HepG2 (cell line): ENCODE data around the gene EFEMP2. TPM values are rescaled to one million over a fixed set of nuclear protein-coding genes. Genes with fewer than 3 reads are reported as not detected.

Source experiments
- CENPT ChIP-seq: sonication (generic); formaldehyde crosslinking; IDR thresholded peaks from 2 replicates; pipeline ENCODE4 v1.8.0; 2022; ENCODE audit warnings: low read depth, mild to moderate bottlenecking, moderate library complexity, missing genetic modification reagents
- CREB1 ChIP-seq, 2 experiments: fragments of 450-650 bp in 1 of 2; IDR thresholded peaks; 2 replicates each; pipeline ENCODE4 v1.6.1; 2016 to 2017; ENCODE audit warnings: control low read depth in 1 of 2, mild to moderate bottlenecking in 1 of 2, missing compliant biosample characterization in 1 of 2, missing genetic modification characterization in 1 of 2
- ELF1 ChIP-seq: sonication (generic); formaldehyde crosslinking; IDR thresholded peaks from 2 replicates; pipeline ENCODE4 v1.4.0; 2020; ENCODE audit warnings: missing genetic modification reagents
- ETV5 ChIP-seq: IDR thresholded peaks from 2 replicates; pipeline ENCODE4 v1.6.1; 2018; ENCODE audit warnings: missing biosample characterization, missing genetic modification reagents, inconsistent platforms, borderline replicate concordance
- HMG20B ChIP-seq: conservative IDR thresholded peaks from 2 replicates; pipeline ENCODE4 v1.6.1; 2016; ENCODE audit warnings: missing genetic modification reagents, missing compliant biosample characterization
- HNRNPH1 ChIP-seq: fragments of 200-400 bp; formaldehyde crosslinking; optimal IDR thresholded peaks from 2 replicates; pipeline ENCODE3; 2017; ENCODE audit warnings: mild to moderate bottlenecking, low read depth, low read length
- KDM6A ChIP-seq: IDR thresholded peaks from 2 replicates; pipeline ENCODE4 v1.6.1; 2016; ENCODE audit warnings: low read depth
- KLF13 ChIP-seq: sonication (generic); formaldehyde crosslinking; IDR thresholded peaks from 2 replicates; pipeline ENCODE4 v1.4.0; 2020; ENCODE audit warnings: mild to moderate bottlenecking, missing genetic modification reagents
- MED1 ChIP-seq: sonication (generic); formaldehyde crosslinking; IDR thresholded peaks from 2 replicates; pipeline ENCODE4 v1.4.0; 2020; ENCODE audit warnings: missing genetic modification reagents
- NFYB ChIP-seq: sonication (generic); formaldehyde crosslinking; IDR thresholded peaks from 2 replicates; pipeline ENCODE4 v1.4.0; 2020; ENCODE audit warnings: missing genetic modification reagents
- SP5 ChIP-seq: IDR thresholded peaks from 2 replicates; pipeline ENCODE4 v1.6.1; 2016; ENCODE audit warnings: low read depth, borderline replicate concordance
- TBX2 ChIP-seq: sonication (generic); formaldehyde crosslinking; IDR thresholded peaks from 2 replicates; pipeline ENCODE4 v1.5.0; 2020; ENCODE audit warnings: missing genetic modification reagents, mild to moderate bottlenecking, borderline replicate concordance
- WIZ ChIP-seq: sonication (generic); formaldehyde crosslinking; IDR thresholded peaks from 2 replicates; pipeline ENCODE4 v1.5.1; 2020; ENCODE audit warnings: mild to moderate bottlenecking, missing genetic modification reagents
- ZFP62 ChIP-seq: sonication (generic); formaldehyde crosslinking; IDR thresholded peaks from 2 replicates; pipeline ENCODE4 v1.4.0; 2020; ENCODE audit warnings: missing genetic modification reagents
- ZNF17 ChIP-seq: sonication (generic); formaldehyde crosslinking; IDR thresholded peaks from 2 replicates; pipeline ENCODE4 v1.5.0; 2020; ENCODE audit warnings: mild to moderate bottlenecking, missing genetic modification reagents
- ZNF234 ChIP-seq: sonication (generic); formaldehyde crosslinking; conservative IDR thresholded peaks from 2 replicates; pipeline ENCODE4 v1.5.1; 2020; ENCODE audit warnings: mild to moderate bottlenecking, missing genetic modification reagents
- ZNF543 ChIP-seq: sonication (generic); formaldehyde crosslinking; IDR thresholded peaks from 2 replicates; pipeline ENCODE4 v1.4.0; 2020; ENCODE audit warnings: mild to moderate bottlenecking, missing genetic modification reagents
- polyA plus RNA-seq, 8 experiments: library from polyadenylated mRNA; depleted of rRNA in 3 of 8; stranded (reverse) in 7 of 8; unstranded in 1 of 8; fragments of >200 nt; fragmentation: Illumina TruSeq in 4 of 8; extraction: Trizol in 4 of 8; gene quantifications; 2 replicates each; pipeline versions ENCODE4 v1.2.1 to v1.2.3, GENCODE V29; 2011 to 2016; ENCODE audit warnings: low read depth in 4 of 8, missing spikeins in 1 of 8, mixed read lengths in 1 of 8; ENCODE audit not compliant: insufficient read depth in 1 of 8
- total RNA-seq, 5 experiments: library from RNA; depleted of rRNA; stranded (reverse); fragments of >200 nt; fragmentation: Illumina TruSeq; extraction: Trizol; gene quantifications; 2 replicates each; pipeline ENCODE4 v1.2.3, GENCODE V29; 2016; ENCODE audit warnings: low read depth in 1 of 5
- TF ChIP-seq, protein P1 (sequence below): sonication (generic); formaldehyde crosslinking; IDR thresholded peaks from 2 replicates; pipeline ENCODE4 v1.4.0; 2020; ENCODE audit warnings: missing genetic modification reagents, borderline replicate concordance
- TF ChIP-seq, protein P2 (sequence below): sonication (generic); formaldehyde crosslinking; IDR thresholded peaks from 2 replicates; pipeline ENCODE4 v1.4.0; 2020; ENCODE audit warnings: missing genetic modification reagents, mild to moderate bottlenecking, borderline replicate concordance
- TF ChIP-seq, protein P3 (sequence below): sonication (generic); formaldehyde crosslinking; IDR thresholded peaks from 2 replicates; pipeline ENCODE4 v1.4.0; 2020; ENCODE audit warnings: mild to moderate bottlenecking, low read depth, missing genetic modification reagents
- TF ChIP-seq, protein P4 (sequence below): IDR thresholded peaks from 2 replicates; pipeline ENCODE4 v1.6.1; 2016; ENCODE audit warnings: mild to moderate bottlenecking, missing biosample characterization, missing genetic modification reagents
- TF ChIP-seq, protein P5 (sequence below): IDR thresholded peaks from 2 replicates; pipeline ENCODE4 v1.6.1; 2012; ENCODE audit warnings: inconsistent platforms

Gene EFEMP2
- total and polyA plus RNA-seq, 2 of the 13 experiments (the other 11 are each of a cell fraction or from before 2014, with no cell fraction given), result 7.4 to 29.7 TPM

DNA sequence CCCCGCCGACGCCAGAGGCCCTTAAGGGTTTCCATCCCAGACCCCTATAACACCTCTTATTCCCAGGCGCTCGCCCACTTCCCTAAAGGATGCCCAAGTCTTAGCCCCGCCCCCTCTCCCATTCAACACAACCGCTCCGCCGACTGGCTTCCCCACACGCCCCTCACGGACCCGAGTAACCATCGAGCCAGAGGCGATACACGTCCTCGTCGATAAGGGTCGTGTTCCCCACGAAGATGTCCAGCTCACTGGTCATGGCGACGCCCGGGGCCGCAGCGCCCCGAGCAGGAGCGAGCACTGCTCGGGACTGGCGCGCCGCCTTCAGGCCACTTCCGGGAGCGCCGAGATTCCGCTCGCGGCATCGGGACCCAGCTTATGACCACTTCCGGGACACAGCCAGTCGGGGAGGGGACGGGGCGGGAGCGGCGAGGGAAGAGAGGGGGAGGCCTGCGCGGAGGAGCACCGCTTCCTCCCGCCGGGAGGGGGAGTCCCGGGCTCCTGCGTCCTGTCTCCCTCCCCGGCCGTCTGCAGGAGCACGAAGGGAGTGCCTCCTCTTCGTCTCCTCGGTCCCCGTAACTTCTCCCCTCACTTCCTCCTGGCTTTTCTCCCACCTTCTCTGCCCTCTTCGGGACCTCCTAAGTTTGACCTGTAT, 15.7 kb upstream of the EFEMP2 start, which contains the start of gene FIBP (continued):
- TF ChIP-seq, protein P1, sequence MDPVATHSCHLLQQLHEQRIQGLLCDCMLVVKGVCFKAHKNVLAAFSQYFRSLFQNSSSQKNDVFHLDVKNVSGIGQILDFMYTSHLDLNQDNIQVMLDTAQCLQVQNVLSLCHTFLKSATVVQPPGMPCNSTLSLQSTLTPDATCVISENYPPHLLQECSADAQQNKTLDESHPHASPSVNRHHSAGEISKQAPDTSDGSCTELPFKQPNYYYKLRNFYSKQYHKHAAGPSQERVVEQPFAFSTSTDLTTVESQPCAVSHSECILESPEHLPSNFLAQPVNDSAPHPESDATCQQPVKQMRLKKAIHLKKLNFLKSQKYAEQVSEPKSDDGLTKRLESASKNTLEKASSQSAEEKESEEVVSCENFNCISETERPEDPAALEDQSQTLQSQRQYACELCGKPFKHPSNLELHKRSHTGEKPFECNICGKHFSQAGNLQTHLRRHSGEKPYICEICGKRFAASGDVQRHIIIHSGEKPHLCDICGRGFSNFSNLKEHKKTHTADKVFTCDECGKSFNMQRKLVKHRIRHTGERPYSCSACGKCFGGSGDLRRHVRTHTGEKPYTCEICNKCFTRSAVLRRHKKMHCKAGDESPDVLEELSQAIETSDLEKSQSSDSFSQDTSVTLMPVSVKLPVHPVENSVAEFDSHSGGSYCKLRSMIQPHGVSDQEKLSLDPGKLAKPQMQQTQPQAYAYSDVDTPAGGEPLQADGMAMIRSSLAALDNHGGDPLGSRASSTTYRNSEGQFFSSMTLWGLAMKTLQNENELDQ, result no peak
- TF ChIP-seq, protein P2, sequence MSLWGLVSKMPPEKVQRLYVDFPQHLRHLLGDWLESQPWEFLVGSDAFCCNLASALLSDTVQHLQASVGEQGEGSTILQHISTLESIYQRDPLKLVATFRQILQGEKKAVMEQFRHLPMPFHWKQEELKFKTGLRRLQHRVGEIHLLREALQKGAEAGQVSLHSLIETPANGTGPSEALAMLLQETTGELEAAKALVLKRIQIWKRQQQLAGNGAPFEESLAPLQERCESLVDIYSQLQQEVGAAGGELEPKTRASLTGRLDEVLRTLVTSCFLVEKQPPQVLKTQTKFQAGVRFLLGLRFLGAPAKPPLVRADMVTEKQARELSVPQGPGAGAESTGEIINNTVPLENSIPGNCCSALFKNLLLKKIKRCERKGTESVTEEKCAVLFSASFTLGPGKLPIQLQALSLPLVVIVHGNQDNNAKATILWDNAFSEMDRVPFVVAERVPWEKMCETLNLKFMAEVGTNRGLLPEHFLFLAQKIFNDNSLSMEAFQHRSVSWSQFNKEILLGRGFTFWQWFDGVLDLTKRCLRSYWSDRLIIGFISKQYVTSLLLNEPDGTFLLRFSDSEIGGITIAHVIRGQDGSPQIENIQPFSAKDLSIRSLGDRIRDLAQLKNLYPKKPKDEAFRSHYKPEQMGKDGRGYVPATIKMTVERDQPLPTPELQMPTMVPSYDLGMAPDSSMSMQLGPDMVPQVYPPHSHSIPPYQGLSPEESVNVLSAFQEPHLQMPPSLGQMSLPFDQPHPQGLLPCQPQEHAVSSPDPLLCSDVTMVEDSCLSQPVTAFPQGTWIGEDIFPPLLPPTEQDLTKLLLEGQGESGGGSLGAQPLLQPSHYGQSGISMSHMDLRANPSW (CRISPR knock-in tag), result 0 out of 2 replicates have a peak, but pooled peaks have one; percentile 77
- TF ChIP-seq ELF1 (CRISPR knock-in tag) (peak; percentile 98), TBX2 (CRISPR knock-in tag) (peak; percentile 51), MED1 (no peak; the same call in none of the 2 replicates), KLF13 (0 out of 2 replicates have a peak, but pooled peaks have one; percentile 33), ZNF234 (CRISPR knock-in tag) (no peak), CENPT (CRISPR knock-in tag) (no peak), HMG20B (CRISPR knock-in tag) (no peak), ETV5 (peak; percentile 86), HNRNPH1 (no peak), SP5 (CRISPR knock-in tag) (peak; percentile 11; the same call in 1 of the 2 replicates), ZNF543 (no peak), ZNF17 (no peak), KDM6A (no peak), NFYB (CRISPR knock-in tag) (peak; percentile 49; the same call in 1 of the 2 replicates), CREB1 (IDR thresholded peaks at IDR 0.05) (peak; percentile 81), CREB1 (CRISPR knock-in tag; IDR thresholded peaks at IDR 0.05) (peak; percentile 95), ZFP62 (0 out of 2 replicates have a peak, but pooled peaks have one; percentile 37), WIZ (CRISPR knock-in tag) (peak; percentile 17; the same call in 1 of the 2 replicates)
- TF ChIP-seq, protein P3, sequence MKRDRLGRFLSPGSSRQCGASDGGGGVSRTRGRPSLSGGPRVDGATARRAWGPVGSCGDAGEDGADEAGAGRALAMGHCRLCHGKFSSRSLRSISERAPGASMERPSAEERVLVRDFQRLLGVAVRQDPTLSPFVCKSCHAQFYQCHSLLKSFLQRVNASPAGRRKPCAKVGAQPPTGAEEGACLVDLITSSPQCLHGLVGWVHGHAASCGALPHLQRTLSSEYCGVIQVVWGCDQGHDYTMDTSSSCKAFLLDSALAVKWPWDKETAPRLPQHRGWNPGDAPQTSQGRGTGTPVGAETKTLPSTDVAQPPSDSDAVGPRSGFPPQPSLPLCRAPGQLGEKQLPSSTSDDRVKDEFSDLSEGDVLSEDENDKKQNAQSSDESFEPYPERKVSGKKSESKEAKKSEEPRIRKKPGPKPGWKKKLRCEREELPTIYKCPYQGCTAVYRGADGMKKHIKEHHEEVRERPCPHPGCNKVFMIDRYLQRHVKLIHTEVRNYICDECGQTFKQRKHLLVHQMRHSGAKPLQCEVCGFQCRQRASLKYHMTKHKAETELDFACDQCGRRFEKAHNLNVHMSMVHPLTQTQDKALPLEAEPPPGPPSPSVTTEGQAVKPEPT (CRISPR knock-in tag), result no peak
- TF ChIP-seq, protein P4, sequence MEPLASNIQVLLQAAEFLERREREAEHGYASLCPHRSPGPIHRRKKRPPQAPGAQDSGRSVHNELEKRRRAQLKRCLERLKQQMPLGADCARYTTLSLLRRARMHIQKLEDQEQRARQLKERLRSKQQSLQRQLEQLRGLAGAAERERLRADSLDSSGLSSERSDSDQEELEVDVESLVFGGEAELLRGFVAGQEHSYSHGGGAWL (CRISPR knock-in tag), result peak; percentile 77
- TF ChIP-seq, protein P5, sequence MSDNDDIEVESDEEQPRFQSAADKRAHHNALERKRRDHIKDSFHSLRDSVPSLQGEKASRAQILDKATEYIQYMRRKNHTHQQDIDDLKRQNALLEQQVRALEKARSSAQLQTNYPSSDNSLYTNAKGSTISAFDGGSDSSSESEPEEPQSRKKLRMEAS, result peak; percentile 67
